ENCODE data around the gene DLG5.

DNA sequence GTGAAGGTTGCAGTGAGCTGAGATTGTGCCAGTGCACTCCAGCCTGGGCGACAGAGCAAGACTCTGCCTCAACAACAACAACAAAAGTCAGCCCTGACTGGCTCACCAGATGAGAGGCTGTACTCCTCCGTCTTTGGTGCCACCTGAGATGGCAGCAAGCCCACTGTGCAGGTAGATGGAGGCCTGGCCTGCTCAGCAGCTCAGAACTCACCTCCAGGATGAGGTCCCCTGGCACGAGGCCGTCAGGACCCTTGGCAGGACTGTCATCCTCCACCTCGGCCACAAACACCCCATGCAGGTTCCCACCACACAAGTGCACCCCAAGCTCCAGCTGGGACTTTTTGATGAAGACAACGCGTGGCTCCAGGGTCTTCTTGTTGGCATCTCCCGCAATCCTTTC is 117.2 kb downstream of the DLG5 start:
- TF ChIP-seq, protein P1, sequence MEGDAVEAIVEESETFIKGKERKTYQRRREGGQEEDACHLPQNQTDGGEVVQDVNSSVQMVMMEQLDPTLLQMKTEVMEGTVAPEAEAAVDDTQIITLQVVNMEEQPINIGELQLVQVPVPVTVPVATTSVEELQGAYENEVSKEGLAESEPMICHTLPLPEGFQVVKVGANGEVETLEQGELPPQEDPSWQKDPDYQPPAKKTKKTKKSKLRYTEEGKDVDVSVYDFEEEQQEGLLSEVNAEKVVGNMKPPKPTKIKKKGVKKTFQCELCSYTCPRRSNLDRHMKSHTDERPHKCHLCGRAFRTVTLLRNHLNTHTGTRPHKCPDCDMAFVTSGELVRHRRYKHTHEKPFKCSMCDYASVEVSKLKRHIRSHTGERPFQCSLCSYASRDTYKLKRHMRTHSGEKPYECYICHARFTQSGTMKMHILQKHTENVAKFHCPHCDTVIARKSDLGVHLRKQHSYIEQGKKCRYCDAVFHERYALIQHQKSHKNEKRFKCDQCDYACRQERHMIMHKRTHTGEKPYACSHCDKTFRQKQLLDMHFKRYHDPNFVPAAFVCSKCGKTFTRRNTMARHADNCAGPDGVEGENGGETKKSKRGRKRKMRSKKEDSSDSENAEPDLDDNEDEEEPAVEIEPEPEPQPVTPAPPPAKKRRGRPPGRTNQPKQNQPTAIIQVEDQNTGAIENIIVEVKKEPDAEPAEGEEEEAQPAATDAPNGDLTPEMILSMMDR (IDR thresholded peaks at IDR 0.05; ENCODE audit: low read depth, low read length, missing input control) = no peak
- TF ChIP-seq SP1 (IDR thresholded peaks at IDR 0.05) (no peak), HNF4G (IDR thresholded peaks at IDR 0.05) (no peak), RAD21 (IDR thresholded peaks at IDR 0.05) (no peak)
